Measurements from ENCODE around the gene SMC1B.

Gene SMC1B

GRCh38 chr22:45320357-45320976, 92.9 kb downstream of the SMC1B start:
- no peak overlapping the region for H3K4me3 Mint-ChIP-seq
- peaks cover 16% of the 10 kb centered on the region for H3K36me3 Mint-ChIP-seq
- no peaks in the 10 kb centered on the region for H3K9me3 Mint-ChIP-seq
- no peaks in the 10 kb centered on the region for H3K27me3 Mint-ChIP-seq
- ATAC-seq (ENCODE audit: low read depth) (no peak), DNase-seq (ENCODE audit: low spot score in 2 of 2) (no peak)
- H3K27ac Mint-ChIP-seq, result peak overlapping the region; percentile 99
- peaks cover 25% of the 10 kb centered on the region for H3K4me1 Mint-ChIP-seq

DNA sequence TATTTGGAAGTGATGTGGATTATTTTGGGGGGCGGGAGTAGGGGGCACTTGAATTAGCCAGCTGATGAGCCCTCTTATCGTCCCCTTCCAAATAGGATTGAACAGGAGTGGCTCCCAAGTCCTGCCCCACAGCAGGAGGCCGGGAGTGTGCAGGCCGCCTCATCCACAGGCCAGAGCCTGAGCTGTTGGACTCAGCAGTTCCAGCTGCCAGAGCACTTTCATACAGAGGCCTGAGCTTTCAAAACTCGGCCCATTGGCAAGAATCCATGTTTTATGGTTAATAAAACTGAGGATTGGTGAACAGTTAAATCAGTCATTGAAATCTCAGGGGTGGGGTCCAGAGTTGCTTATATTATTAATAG, 94.1 kb downstream of the SMC1B start:
- Mint-ChIP-seq H3K36me3 (peaks cover 10% of the 10 kb centered on the region), H3K9me3 (no peaks in the 10 kb centered on the region), H3K27me3 (no peaks in the 10 kb centered on the region), H3K27ac (peak overlapping the region; percentile 99), H3K4me3 (peak overlapping the region; percentile 46), H3K4me1 (peaks cover 31% of the 10 kb centered on the region)
- ATAC-seq (ENCODE audit: low read depth) (no peak), DNase-seq (ENCODE audit: low spot score in 2 of 2) (no peak)

DNA sequence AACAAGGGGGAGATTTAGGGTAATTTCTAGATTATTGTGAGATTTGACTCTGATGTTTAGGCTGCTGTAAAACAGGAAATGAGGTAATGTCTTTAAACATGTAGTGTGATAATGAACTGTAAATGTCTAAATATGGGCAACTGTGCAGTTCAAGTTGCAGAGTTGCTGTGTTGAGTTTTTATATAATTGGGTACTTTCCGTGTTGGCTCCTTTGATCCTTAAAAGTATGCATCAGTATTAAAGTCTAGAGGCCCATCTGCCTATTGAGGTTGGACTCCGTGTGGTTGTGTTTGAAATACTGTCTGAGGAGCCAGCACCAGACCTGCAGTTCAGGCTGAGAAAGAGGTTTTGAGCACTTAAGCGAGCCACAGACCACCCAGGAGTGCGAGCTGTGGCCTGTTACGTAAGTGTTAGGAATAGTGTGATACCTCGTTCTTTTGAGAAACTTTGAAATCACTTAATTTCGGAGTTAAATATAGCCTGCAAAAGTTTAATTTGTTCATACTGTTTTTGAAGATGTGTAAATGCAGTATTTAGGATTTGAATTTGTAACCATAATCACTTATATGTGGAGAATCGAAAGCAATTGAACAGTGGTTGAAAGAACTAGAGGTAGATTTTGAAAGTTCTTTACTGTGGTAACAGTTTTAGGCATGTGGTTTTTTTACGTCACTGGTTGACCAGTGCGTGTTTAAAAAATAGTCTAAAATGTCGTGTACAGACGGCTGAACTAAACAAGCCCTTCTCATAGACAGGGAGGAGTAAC, 94.7 kb downstream of the SMC1B start:
- Mint-ChIP-seq H3K9me3 (no peaks in the 10 kb centered on the region), H3K4me1 (peaks cover 30% of the 10 kb centered on the region), H3K36me3 (peaks cover 5% of the 10 kb centered on the region), H3K27ac (peak overlapping the region; percentile 99), H3K4me3 (peak overlapping the region; percentile 75), H3K27me3 (no peaks in the 10 kb centered on the region)
- DNase-seq (ENCODE audit: low spot score in 2 of 2) (no peak), ATAC-seq (ENCODE audit: low read depth) (peak; percentile 72)

GRCh38 chr22:45318168-45318557, 95.2 kb downstream of the SMC1B start:
- H3K27me3 Mint-ChIP-seq, result no peaks in the 10 kb centered on the region
- H3K9me3 Mint-ChIP-seq, result no peaks in the 10 kb centered on the region
- H3K36me3 Mint-ChIP-seq, result no peaks in the 10 kb centered on the region
- peak; percentile 64 to 76 for DNase-seq (ENCODE audit: low spot score in 2 of 2)
- peak; percentile 87 for ATAC-seq (ENCODE audit: low read depth)
- H3K27ac Mint-ChIP-seq, result peak overlapping the region; percentile 99
- peaks cover 32% of the 10 kb centered on the region for H3K4me1 Mint-ChIP-seq
- peak overlapping the region; percentile 75 for H3K4me3 Mint-ChIP-seq

- Mint-ChIP-seq H3K4me1 (peaks cover 35% of the 10 kb centered on the region), H3K27ac (peak overlapping the region; percentile 99), H3K27me3 (no peaks in the 10 kb centered on the region), H3K9me3 (no peaks in the 10 kb centered on the region), H3K4me3 (peak overlapping the region; percentile 75), H3K36me3 (no peaks in the 10 kb centered on the region)
- DNase-seq (ENCODE audit: low spot score in 2 of 2) (no peak), ATAC-seq (ENCODE audit: low read depth) (no peak)
These were observed 95.7 kb downstream of the SMC1B start for GRCh38 chr22:45317551-45318167.

GRCh38 chr22:45316796-45317526, 96.4 kb downstream of the SMC1B start:
- H3K4me3 Mint-ChIP-seq, result no peak overlapping the region
- H3K4me1 Mint-ChIP-seq, result peaks cover 35% of the 10 kb centered on the region
- no peaks in the 10 kb centered on the region for H3K9me3 Mint-ChIP-seq
- ATAC-seq (ENCODE audit: low read depth) (no peak), DNase-seq (ENCODE audit: low spot score in 2 of 2) (no peak)
- H3K27me3 Mint-ChIP-seq, result no peaks in the 10 kb centered on the region
- no peaks in the 10 kb centered on the region for H3K36me3 Mint-ChIP-seq
- H3K27ac Mint-ChIP-seq, result peak overlapping the region; percentile 99

- DNase-seq (ENCODE audit: low spot score in 2 of 2) (no peak), ATAC-seq (ENCODE audit: low read depth) (no peak)
- Mint-ChIP-seq H3K9me3 (no peaks in the 10 kb centered on the region), H3K4me3 (no peak overlapping the region), H3K4me1 (peaks cover 44% of the 10 kb centered on the region), H3K27me3 (no peaks in the 10 kb centered on the region), H3K27ac (peak overlapping the region; percentile 99), H3K36me3 (no peaks in the 10 kb centered on the region)
These were observed 98.6 kb downstream of the SMC1B start for GRCh38 chr22:45314786-45315185.

- Mint-ChIP-seq H3K4me3 (no peak overlapping the region), H3K36me3 (no peaks in the 10 kb centered on the region), H3K9me3 (no peaks in the 10 kb centered on the region), H3K27me3 (no peaks in the 10 kb centered on the region), H3K27ac (peak overlapping the region; percentile 46), H3K4me1 (peaks cover 42% of the 10 kb centered on the region)
- DNase-seq (ENCODE audit: low spot score in 2 of 2) (no peak), ATAC-seq (ENCODE audit: low read depth) (no peak)
These were observed 99.2 kb downstream of the SMC1B start for GRCh38 chr22:45314054-45314721.

DNA sequence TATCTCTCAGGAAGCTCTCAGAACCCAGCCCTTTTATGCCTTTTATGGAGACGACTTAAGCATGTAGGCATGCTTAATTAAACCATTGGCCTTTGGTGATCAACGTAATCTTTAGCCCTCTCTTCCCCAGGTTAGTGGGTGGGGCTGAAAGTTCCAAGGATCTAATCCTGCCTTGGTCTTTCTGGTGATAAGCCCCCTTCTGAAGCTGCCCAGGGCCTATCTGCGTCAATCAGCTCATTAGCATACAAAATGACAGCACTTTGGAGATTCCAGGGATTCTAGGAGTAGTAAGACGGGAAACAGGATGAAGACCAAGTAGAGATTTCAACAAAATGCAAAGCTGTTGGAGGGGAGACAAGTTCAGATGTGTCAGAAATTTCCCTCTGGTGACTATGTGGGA, 100.5 kb downstream of the SMC1B start:
- Mint-ChIP-seq H3K27me3 (no peaks in the 10 kb centered on the region), H3K36me3 (no peaks in the 10 kb centered on the region), H3K4me1 (peaks cover 35% of the 10 kb centered on the region), H3K4me3 (no peak overlapping the region), H3K9me3 (no peaks in the 10 kb centered on the region), H3K27ac (no peak overlapping the region)
- DNase-seq (ENCODE audit: low spot score in 2 of 2) (no peak), ATAC-seq (ENCODE audit: low read depth) (no peak)

- Mint-ChIP-seq H3K4me3 (no peak overlapping the region), H3K4me1 (peaks cover 34% of the 10 kb centered on the region)
- no peak for DNase-seq (ENCODE audit: low spot score in 2 of 2)
These were observed 101.0 kb downstream of the SMC1B start for GRCh38 chr22:45312415-45312814.

DNA sequence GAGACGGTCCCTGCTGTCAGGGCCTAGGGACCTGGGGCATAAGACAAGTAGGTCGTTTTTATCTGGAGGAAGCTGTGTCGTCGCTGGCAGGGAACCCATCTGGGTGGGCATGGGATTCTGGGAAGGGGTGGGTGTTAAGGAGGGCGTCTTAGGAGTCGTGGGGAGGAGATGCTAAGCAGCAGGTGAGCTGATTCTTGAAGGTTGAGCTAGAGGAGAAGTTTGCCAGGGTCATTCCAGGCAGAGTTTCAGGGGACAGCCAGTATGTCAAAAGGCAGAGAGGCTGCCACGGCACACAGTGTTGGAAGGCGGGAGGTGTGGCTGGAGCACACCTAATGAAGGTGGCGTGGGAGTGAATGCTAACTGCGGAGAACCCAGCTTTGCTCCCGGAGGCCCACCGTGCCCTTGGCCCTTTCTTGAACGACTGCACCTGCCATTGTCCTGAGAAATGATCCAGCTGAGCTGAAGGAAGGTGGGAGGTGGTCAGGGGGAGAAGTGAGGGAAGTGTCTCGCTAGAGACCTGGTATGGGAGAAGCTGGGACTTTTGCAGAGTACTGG, 102.3 kb downstream of the SMC1B start:
- H3K36me3 Mint-ChIP-seq, result no peaks in the 10 kb centered on the region
- DNase-seq (ENCODE audit: low spot score in 2 of 2) (no peak), ATAC-seq (ENCODE audit: low read depth) (no peak)
- H3K27me3 Mint-ChIP-seq, result no peaks in the 10 kb centered on the region
- peak overlapping the region; percentile 90 for H3K4me3 Mint-ChIP-seq
- H3K9me3 Mint-ChIP-seq, result no peaks in the 10 kb centered on the region
- peak overlapping the region; percentile 93 for H3K27ac Mint-ChIP-seq
- peaks cover 34% of the 10 kb centered on the region for H3K4me1 Mint-ChIP-seq

More at GRCh38 chr22:45312415-45312814, 101.0 kb downstream of the SMC1B start:
- Mint-ChIP-seq H3K27me3 (no peaks in the 10 kb centered on the region), H3K27ac (no peak overlapping the region), H3K9me3 (no peaks in the 10 kb centered on the region), H3K36me3 (no peaks in the 10 kb centered on the region)
- no peak for ATAC-seq (ENCODE audit: low read depth)

DNA sequence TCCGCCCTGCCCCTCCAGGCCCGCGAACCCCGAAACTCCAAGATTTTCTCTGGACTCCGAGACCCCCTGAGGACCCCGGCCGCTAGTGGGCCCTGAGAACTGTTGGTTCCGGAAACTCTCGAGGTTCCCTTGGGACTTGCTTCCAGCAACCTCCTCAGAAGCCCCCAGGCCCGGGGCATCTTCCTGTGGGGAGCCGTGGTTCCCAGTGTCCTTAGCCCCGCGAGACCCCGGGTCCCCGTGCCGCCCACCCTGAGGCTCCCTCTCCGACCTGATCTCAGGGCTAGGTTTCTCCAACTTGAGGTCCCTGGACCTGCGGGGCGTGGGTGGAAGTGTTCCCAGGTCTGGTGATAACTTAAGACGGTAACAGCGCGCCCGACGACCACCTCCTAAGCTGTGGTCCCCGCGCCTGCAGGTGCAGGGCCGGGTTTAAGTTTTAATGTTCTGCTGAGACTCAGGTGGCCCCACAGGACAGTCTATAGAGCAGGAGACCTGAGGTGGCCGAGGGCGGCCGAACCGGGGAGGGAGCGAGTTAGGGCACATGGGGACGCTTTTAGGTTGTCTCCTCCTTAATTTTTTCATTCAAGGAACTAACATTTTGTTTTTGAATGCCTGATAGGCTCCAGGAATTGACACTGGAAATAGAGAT, 102.9 kb downstream of the SMC1B start:
- H3K4me1 Mint-ChIP-seq, result peaks cover 34% of the 10 kb centered on the region
- DNase-seq (ENCODE audit: low spot score in 2 of 2) (peak in 1 of 2 donors; percentile 24), ATAC-seq (ENCODE audit: low read depth) (no peak)
- H3K36me3 Mint-ChIP-seq, result no peaks in the 10 kb centered on the region
- peak overlapping the region; percentile 93 for H3K27ac Mint-ChIP-seq
- no peaks in the 10 kb centered on the region for H3K9me3 Mint-ChIP-seq
- no peaks in the 10 kb centered on the region for H3K27me3 Mint-ChIP-seq
- H3K4me3 Mint-ChIP-seq, result peak overlapping the region; percentile 90

Measured in memory B cell (primary cell).